H1 (cell line): ENCODE results near the gene PPARA.

Experiments used
- CHD1 ChIP-seq: IDR thresholded peaks from 2 replicates; pipeline ENCODE4 v1.6.1; 2012; ENCODE audit warnings: low read depth, low read length, improper control_type of control experiment
- FOSL1 ChIP-seq: IDR thresholded peaks from 2 replicates; pipeline ENCODE4 v1.6.1; 2011; ENCODE audit warnings: mild to moderate bottlenecking, low read depth, low read length, moderate library complexity; ENCODE audit not compliant: insufficient read depth
- POLR2AphosphoS5 ChIP-seq: IDR thresholded peaks from 2 replicates; pipeline ENCODE4 v1.6.1; 2011; ENCODE audit warnings: low read depth, low read length
- TF ChIP-seq, protein P1 (sequence below): IDR thresholded peaks from 2 replicates; pipeline ENCODE4 v1.6.1; 2012; ENCODE audit warnings: inconsistent platforms
- TF ChIP-seq, protein P2 (sequence below), 3 experiments: IDR thresholded peaks; 1 replicate in 2 of 3; 2 replicates in 1 of 3; pipeline versions ENCODE4 v1.5.1 to v1.6.1; 2011; ENCODE audit warnings: low read length in 3 of 3, mild to moderate bottlenecking in 3 of 3, inconsistent platforms in 2 of 3, low read depth in 1 of 3, moderate library complexity in 1 of 3; ENCODE audit not compliant: insufficient read depth in 1 of 3; ENCODE audit errors: control extremely low read depth in 1 of 3

DNA sequence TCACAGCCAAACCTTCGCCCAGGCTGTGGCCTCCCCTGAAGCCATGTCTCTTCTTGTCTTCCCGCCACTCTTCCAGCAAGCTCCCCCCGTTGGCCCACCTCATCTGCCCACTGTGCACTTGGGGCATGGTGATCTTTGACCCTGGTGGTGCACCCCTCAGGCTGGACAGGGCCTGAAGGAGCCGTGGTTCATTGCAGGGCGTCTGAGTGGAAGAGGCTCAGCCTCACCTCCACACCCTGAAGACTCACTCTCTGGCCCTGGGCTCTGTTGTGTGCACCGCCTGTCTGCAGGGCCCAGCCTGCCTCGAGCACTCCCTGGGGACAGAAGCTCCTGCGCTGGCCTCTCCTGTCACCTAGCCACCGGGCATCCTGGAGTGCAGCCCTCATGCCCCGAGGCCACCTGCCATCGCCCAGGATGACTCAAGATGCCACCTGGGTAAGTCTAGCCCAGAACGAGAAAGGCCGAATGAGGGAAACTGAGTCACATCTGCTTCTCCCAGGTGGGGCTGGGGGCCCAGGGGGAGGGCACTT, 40.8 kb upstream of the PPARA start:
- TF ChIP-seq, protein P1, sequence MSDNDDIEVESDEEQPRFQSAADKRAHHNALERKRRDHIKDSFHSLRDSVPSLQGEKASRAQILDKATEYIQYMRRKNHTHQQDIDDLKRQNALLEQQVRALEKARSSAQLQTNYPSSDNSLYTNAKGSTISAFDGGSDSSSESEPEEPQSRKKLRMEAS: no peak
- TF ChIP-seq POLR2AphosphoS5 (no peak), CHD1 (no peak), FOSL1 (no peak)
- TF ChIP-seq, protein P2, sequence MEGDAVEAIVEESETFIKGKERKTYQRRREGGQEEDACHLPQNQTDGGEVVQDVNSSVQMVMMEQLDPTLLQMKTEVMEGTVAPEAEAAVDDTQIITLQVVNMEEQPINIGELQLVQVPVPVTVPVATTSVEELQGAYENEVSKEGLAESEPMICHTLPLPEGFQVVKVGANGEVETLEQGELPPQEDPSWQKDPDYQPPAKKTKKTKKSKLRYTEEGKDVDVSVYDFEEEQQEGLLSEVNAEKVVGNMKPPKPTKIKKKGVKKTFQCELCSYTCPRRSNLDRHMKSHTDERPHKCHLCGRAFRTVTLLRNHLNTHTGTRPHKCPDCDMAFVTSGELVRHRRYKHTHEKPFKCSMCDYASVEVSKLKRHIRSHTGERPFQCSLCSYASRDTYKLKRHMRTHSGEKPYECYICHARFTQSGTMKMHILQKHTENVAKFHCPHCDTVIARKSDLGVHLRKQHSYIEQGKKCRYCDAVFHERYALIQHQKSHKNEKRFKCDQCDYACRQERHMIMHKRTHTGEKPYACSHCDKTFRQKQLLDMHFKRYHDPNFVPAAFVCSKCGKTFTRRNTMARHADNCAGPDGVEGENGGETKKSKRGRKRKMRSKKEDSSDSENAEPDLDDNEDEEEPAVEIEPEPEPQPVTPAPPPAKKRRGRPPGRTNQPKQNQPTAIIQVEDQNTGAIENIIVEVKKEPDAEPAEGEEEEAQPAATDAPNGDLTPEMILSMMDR (IDR thresholded peaks at IDR 0.05; ENCODE audit: control extremely low read depth in 1 of 3, insufficient read depth in 1 of 3, low read depth in 1 of 3, low read length in 3 of 3): no peak
